ENCODE data around the gene CDH4.

DNA sequence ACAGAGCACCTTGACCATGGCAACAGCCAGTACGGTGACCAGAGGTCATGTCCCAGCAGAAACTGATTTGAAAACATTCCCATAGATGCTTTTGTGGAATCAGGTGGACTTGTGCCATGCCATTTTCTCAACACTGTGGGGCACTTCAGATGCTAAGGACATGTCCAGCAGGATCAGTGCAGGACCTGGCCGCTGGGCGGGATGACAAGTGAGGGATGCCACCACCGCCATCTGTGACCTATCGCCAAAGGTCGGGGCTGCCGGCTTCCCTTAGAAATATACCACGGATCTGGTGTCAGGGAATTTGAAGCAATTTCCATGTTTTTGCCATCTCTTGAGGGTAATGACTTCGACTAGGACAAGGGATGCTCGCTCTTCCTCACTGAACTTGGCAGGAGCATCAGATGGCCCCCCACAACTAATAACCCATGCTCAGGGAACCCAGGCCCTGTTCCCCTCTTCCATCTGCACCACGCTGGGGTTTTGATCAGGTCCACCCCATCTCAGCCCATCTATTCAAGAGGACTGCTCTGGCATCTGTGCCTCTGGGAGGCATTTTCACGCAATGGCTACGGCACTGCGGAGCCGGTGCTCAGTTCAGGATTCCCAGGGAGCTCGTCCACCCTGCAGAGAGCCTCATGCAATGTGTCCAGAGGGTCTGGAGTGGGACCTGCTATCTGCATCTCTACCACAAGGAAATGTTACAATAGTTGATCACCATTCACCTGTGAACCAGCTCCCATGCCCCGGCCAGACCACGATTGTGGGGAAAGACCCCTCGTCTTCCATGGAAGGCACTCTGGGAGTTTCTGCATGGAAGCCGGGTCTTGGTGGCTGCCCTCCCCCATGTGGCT lies 511.1 kb downstream of the CDH4 start:
- no peak for TF ChIP-seq EZH2 (IDR thresholded peaks at IDR 0.05; ENCODE audit: low read depth)
- TF ChIP-seq, protein P1, sequence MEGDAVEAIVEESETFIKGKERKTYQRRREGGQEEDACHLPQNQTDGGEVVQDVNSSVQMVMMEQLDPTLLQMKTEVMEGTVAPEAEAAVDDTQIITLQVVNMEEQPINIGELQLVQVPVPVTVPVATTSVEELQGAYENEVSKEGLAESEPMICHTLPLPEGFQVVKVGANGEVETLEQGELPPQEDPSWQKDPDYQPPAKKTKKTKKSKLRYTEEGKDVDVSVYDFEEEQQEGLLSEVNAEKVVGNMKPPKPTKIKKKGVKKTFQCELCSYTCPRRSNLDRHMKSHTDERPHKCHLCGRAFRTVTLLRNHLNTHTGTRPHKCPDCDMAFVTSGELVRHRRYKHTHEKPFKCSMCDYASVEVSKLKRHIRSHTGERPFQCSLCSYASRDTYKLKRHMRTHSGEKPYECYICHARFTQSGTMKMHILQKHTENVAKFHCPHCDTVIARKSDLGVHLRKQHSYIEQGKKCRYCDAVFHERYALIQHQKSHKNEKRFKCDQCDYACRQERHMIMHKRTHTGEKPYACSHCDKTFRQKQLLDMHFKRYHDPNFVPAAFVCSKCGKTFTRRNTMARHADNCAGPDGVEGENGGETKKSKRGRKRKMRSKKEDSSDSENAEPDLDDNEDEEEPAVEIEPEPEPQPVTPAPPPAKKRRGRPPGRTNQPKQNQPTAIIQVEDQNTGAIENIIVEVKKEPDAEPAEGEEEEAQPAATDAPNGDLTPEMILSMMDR (conservative IDR thresholded peaks at IDR 0.05), result no peak
